ENCODE results near the gene ABHD17B.

- TF ChIP-seq CTCF (IDR thresholded peaks at IDR 0.05) (no peak), POLR2A (IDR thresholded peaks at IDR 0.05) (no peak), POLR2AphosphoS5 (IDR thresholded peaks at IDR 0.05) (no peak), EP300 (IDR thresholded peaks at IDR 0.05) (no peak)
Observed at GRCh38 chr9:71928806-71929205, 17.8 kb upstream of the ABHD17B start.

All from gastroesophageal sphincter (tissue), 3 donors.